Neural progenitor cell (in vitro differentiated cells): Measurements from ENCODE around the gene RRAS.

ENCODE experiments used
- EZH2 ChIP-seq: fragments of 200-600 bp; sonication (generic); IDR thresholded peaks from 2 replicates; pipeline ENCODE4 v1.6.1; 2017; ENCODE audit warnings: antibody characterized with exemption, mild to moderate bottlenecking, moderate library complexity
- EZH2phosphoT487 ChIP-seq: fragments of 200-600 bp; sonication (generic); IDR thresholded peaks from 2 replicates; pipeline ENCODE4 v1.6.1; 2017; ENCODE audit warnings: antibody characterized with exemption
- TF ChIP-seq, protein P1 (sequence below): fragments of 200-600 bp; sonication (generic); IDR thresholded peaks from 2 replicates; pipeline ENCODE4 v1.5.1; 2017; ENCODE audit warnings: antibody characterized with exemption, mild to moderate bottlenecking

DNA sequence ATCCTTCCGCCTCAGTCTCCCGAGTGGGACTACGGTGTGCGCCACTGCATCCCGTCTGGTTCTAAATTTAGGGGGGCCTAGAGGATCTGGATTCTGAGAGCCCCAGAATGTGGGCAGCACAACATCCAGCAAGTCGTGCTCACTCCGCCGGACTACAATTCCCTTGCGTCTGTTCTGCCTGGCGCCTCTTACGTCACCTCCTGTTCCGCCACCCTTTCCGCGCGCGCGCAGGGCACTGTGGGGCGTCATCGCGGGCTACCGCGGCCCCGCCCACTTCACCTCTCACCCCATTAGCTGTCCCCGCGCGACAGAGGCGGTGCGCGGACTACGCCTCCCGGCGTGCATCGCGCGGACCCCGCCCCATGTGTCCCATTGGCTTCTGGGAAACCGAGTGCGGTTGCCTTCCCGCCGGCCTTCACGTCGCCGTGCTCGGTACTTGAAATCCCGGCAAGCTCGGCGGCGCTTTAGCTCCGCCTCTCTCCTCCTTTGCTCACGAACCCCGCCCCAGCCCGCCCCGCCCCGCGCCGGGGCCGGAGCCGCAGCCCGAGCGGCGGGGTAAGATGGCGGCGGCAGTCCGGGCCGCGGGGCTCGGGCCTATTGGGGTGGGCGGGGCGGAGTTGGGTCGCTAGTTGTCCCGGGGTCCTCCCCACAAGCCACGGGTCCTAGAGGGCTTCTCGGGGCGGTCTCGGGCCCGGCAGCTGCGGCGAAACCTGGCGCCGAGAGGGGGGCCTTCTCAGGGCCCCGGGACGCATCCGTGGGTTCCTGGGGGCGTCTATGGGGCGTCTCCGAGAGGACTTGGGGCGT, 1.9 kb upstream of the RRAS start, which contains the start of gene SCAF1:
- TF ChIP-seq, protein P1, sequence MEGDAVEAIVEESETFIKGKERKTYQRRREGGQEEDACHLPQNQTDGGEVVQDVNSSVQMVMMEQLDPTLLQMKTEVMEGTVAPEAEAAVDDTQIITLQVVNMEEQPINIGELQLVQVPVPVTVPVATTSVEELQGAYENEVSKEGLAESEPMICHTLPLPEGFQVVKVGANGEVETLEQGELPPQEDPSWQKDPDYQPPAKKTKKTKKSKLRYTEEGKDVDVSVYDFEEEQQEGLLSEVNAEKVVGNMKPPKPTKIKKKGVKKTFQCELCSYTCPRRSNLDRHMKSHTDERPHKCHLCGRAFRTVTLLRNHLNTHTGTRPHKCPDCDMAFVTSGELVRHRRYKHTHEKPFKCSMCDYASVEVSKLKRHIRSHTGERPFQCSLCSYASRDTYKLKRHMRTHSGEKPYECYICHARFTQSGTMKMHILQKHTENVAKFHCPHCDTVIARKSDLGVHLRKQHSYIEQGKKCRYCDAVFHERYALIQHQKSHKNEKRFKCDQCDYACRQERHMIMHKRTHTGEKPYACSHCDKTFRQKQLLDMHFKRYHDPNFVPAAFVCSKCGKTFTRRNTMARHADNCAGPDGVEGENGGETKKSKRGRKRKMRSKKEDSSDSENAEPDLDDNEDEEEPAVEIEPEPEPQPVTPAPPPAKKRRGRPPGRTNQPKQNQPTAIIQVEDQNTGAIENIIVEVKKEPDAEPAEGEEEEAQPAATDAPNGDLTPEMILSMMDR = no peak
- TF ChIP-seq EZH2 (no peak), EZH2phosphoT487 (no peak)
